Prostate gland (tissue), 2 donors: ENCODE measurements around the gene OR6V1. TPM values are rescaled to one million over a fixed set of nuclear protein-coding genes. Genes with fewer than 3 reads are reported as not detected.

Experiments used
- DNase-seq: peaks from one replicate; pipeline ENCODE4 v3.0.0-alpha.2; 2019; ENCODE audit warnings: low spot score
- H3K27ac ChIP-seq, 2 donors: fragments of 200-600 bp; sonication (generic); 2 replicates each; pipeline ENCODE4 v1.5.1; 2017 to 2019
- H3K27me3 ChIP-seq: fragments of 200-600 bp; sonication (generic); replicated peaks from 2 replicates; pipeline ENCODE4 v1.5.1; 2019; ENCODE audit not compliant: insufficient read depth
- H3K36me3 ChIP-seq, 2 donors: fragments of 200-600 bp; sonication (generic); 1 replicate in 1 of 2; 2 replicates in 1 of 2; pipeline versions ENCODE4 v1.5.1 to v1.8.1; 2017 to 2019
- H3K4me1 ChIP-seq: fragments of 200-600 bp; sonication (generic); replicated peaks from 2 replicates; pipeline ENCODE4 v1.5.1; 2019
- H3K4me3 ChIP-seq, 2 donors: fragments of 200-600 bp; sonication (generic); 2 replicates each; pipeline ENCODE4 v1.5.1; 2017 to 2019
- H3K9me3 ChIP-seq: fragments of 200-600 bp; sonication (generic); 2 replicates; pipeline ENCODE4 v1.5.1; 2017
- CTCF ChIP-seq, 4 experiments: fragments of 200-600 bp in 2 of 4; fragments of 450-650 bp in 2 of 4; sonication (generic) in 2 of 4; IDR thresholded peaks; 1 replicate in 3 of 4; 2 replicates in 1 of 4; pipeline ENCODE4 v1.5.1; 2016 to 2019; ENCODE audit warnings: antibody characterized with exemption in 4 of 4, mild to moderate bottlenecking in 2 of 4, moderate library complexity in 2 of 4
- POLR2A ChIP-seq: fragments of 450-650 bp; IDR thresholded peaks from one replicate; pipeline ENCODE4 v1.6.1; 2016; ENCODE audit warnings: antibody characterized with exemption, mild to moderate bottlenecking
- POLR2AphosphoS5 ChIP-seq: sonication (generic); formaldehyde crosslinking; IDR thresholded peaks from one replicate; pipeline ENCODE4 v1.6.1; 2017; ENCODE audit warnings: antibody characterized with exemption
- WGBS: methylation state at CpG from one replicate; pipeline ENCODE4 v1.1.5; 2018; 5-methylcytosine and 5-hydroxymethylcytosine counted together
- intact Hi-C: fragments of 100-400 bp; cut with DNase I; formaldehyde crosslinking; loops from one replicate; pipeline ENCODE4 v1.14.2; 2022
- total RNA-seq, 2 donors: library from RNA; depleted of rRNA; stranded (reverse); fragments of >200 nt; gene quantifications; one replicate each; pipeline ENCODE4 v1.1.0, GENCODE V29; 2016

Gene OR6V1
- total RNA-seq, 2 donors from 2014 or later, result not detected

DNA sequence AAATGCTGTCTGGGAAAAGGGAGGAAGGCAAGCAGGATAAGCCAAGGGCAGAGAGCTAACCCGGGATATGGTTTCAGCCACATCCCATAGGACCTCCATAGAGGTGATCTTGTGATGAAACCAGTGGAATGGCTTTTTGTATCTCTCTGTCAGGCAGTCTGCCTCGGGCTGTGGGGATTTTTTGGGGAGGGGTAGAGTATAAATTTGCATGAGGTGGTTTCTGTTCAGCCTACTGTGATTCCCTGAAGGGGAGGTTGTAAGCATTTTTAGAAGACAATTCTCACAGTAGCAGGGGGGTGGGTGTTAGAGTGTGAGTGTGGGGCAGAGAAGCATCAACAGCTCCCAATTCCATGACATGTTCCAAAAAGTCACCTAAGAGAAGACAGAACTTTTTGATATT is 37.1 kb upstream of the OR6V1 start:
- no peak for TF ChIP-seq POLR2A
- no peak for TF ChIP-seq POLR2AphosphoS5
- no peak for TF ChIP-seq CTCF (IDR thresholded peaks at IDR 0.05)

GRCh38 chr7:143015926-143016490 is 36.1 kb upstream of the OR6V1 start:
- no peak for DNase-seq
- no peaks in the 10 kb centered on the region for H3K4me1 ChIP-seq
- 88% methylated on average over 3 of the region's 3 CpGs for WGBS
- no peak overlapping the region for H3K27ac ChIP-seq
- H3K36me3 ChIP-seq, result no peaks in the 10 kb centered on the region
- intact Hi-C loops, result no loop called here
- H3K4me3 ChIP-seq, result no peak overlapping the region
- TF ChIP-seq POLR2AphosphoS5 (no peak), CTCF (IDR thresholded peaks at IDR 0.05) (no peak), POLR2A (no peak)
- H3K9me3 ChIP-seq, result no peaks in the 10 kb centered on the region
- H3K27me3 ChIP-seq, result no peaks in the 10 kb centered on the region

More for the DNA sequence above, 37.1 kb upstream of the OR6V1 start:
- Histone ChIP-seq H3K27ac (no peak overlapping the region), H3K27me3 (no peaks in the 10 kb centered on the region), H3K4me3 (no peak overlapping the region), H3K9me3 (no peaks in the 10 kb centered on the region), H3K36me3 (no peaks in the 10 kb centered on the region), H3K4me1 (no peaks in the 10 kb centered on the region)
- no peak for DNase-seq
- intact Hi-C loops, result no loop called here
- 62% methylated on average over 2 of the region's 2 CpGs for WGBS

GRCh38 chr7:143016996-143017395 is 35.1 kb upstream of the OR6V1 start:
- WGBS, result 86% methylated on average over 2 of the region's 2 CpGs
- no peaks in the 10 kb centered on the region for H3K9me3 ChIP-seq
- no peaks in the 10 kb centered on the region for H3K27me3 ChIP-seq
- no peak overlapping the region for H3K27ac ChIP-seq
- no peaks in the 10 kb centered on the region for H3K4me1 ChIP-seq
- intact Hi-C loops, result no loop called here
- no peaks in the 10 kb centered on the region for H3K36me3 ChIP-seq
- H3K4me3 ChIP-seq, result no peak overlapping the region
- TF ChIP-seq POLR2AphosphoS5, result no peak
- no peak for TF ChIP-seq CTCF (IDR thresholded peaks at IDR 0.05)
- no peak for TF ChIP-seq POLR2A
- DNase-seq, result no peak

GRCh38 chr7:143018931-143019330 is 33.2 kb upstream of the OR6V1 start:
- Histone ChIP-seq H3K27me3 (no peaks in the 10 kb centered on the region), H3K9me3 (no peaks in the 10 kb centered on the region), H3K27ac (no peak overlapping the region), H3K4me1 (no peaks in the 10 kb centered on the region), H3K36me3 (no peaks in the 10 kb centered on the region), H3K4me3 (no peak overlapping the region)
- TF ChIP-seq POLR2AphosphoS5 (no peak), CTCF (IDR thresholded peaks at IDR 0.05) (no peak), POLR2A (no peak)
- DNase-seq, result no peak
- intact Hi-C loops, result no loop called here

- no peaks in the 10 kb centered on the region for H3K9me3 ChIP-seq
- no peak for DNase-seq
- no peak overlapping the region for H3K27ac ChIP-seq
- H3K4me3 ChIP-seq, result no peak overlapping the region
- no peaks in the 10 kb centered on the region for H3K4me1 ChIP-seq
- intact Hi-C loops, result no loop called here
- no peaks in the 10 kb centered on the region for H3K36me3 ChIP-seq
- H3K27me3 ChIP-seq, result no peaks in the 10 kb centered on the region
- TF ChIP-seq CTCF (IDR thresholded peaks at IDR 0.05), result no peak
- TF ChIP-seq POLR2A, result no peak
- TF ChIP-seq POLR2AphosphoS5, result no peak
These were observed 29.1 kb upstream of the OR6V1 start for GRCh38 chr7:143023047-143023446.
